OCI-LY3 (cell line): ENCODE data around the gene WWC1.
A peak's percentile ranks its signal among the peaks of the same experiment; 100 is the strongest.

Experiments
- H2AFZ ChIP-seq: fragments of 200-600, 300-600 bp; shearing (Covaris generic); 2 replicates; pipeline ENCODE4 v1.6.0; 2014; ENCODE audit warnings: antibody characterized with exemption, low read depth, low read length
- H3K27ac ChIP-seq: fragments of 200-600, 300-600 bp; sonication (generic); 2 replicates; pipeline ENCODE4 v1.5.1; 2014; ENCODE audit warnings: mild to moderate bottlenecking, low read length, moderate library complexity, mixed read lengths
- H3K27me3 ChIP-seq: fragments of 200-600, 300-600 bp; sonication (generic); 2 replicates; pipeline ENCODE4 v1.6.1; 2014; ENCODE audit warnings: low read depth, low read length, mixed read lengths
- H3K36me3 ChIP-seq: fragments of 200-600, 300-600 bp; sonication (generic); replicated peaks from 2 replicates; pipeline ENCODE3; 2014; ENCODE audit warnings: low read depth, low read length, mixed read lengths
- H3K4me1 ChIP-seq: fragments of 300-600, 200-600 bp; sonication (generic); 2 replicates; pipeline ENCODE4 v1.6.1; 2014; ENCODE audit warnings: low read length, mixed read lengths
- H3K4me2 ChIP-seq: fragments of 200-600, 300-600 bp; sonication (generic); 2 replicates; pipeline ENCODE4 v1.6.1; 2014; ENCODE audit warnings: low read length, mixed read lengths
- H3K4me3 ChIP-seq: fragments of 300-600, 200-600 bp; sonication (generic); 2 replicates; pipeline ENCODE4 v1.5.1; 2014; ENCODE audit warnings: antibody characterized with exemption, mild to moderate bottlenecking, low read length, moderate library complexity
- H3K79me2 ChIP-seq: fragments of 300-600, 200-600 bp; shearing (Covaris generic); 2 replicates; pipeline ENCODE4 v1.6.1; 2014; ENCODE audit warnings: mild to moderate bottlenecking, low read length, mixed read lengths
- H3K9ac ChIP-seq: fragments of 300-600, 200-600 bp; shearing (Covaris generic); 2 replicates; pipeline ENCODE4 v1.6.0; 2014; ENCODE audit warnings: mild to moderate bottlenecking, low read length, moderate library complexity
- H3K9me3 ChIP-seq: fragments of 200-600, 300-600 bp; shearing (Covaris generic); 2 replicates; pipeline ENCODE4 v1.6.1; 2014; ENCODE audit warnings: low read length, mixed read lengths; ENCODE audit not compliant: insufficient read depth
- H4K20me1 ChIP-seq: fragments of 200-600, 300-600 bp; sonication (generic); 2 replicates; pipeline ENCODE4 v1.6.1; 2016; ENCODE audit warnings: low read length, mixed read lengths; ENCODE audit not compliant: insufficient read depth
- CTCF ChIP-seq: fragments of 200-600, 300-600 bp; sonication (generic); IDR thresholded peaks from 2 replicates; pipeline ENCODE4 v1.5.1; 2014; ENCODE audit warnings: antibody characterized with exemption, low read length, low read depth
- EZH2phosphoT487 ChIP-seq: fragments of 200-600 bp; shearing (Covaris generic); IDR thresholded peaks from 2 replicates; pipeline ENCODE4 v1.6.1; 2018; ENCODE audit warnings: antibody characterized with exemption, mixed run types, low read depth

Gene WWC1

GRCh38 chr5:168287362-168287761 is 4.1 kb upstream of the WWC1 start:
- Histone ChIP-seq H4K20me1 (no peaks in the 10 kb centered on the region), H2AFZ (0 out of 2 replicates have a peak overlapping the region, but pooled peaks have one; percentile 44), H3K9ac (no peak overlapping the region), H3K4me2 (peak overlapping the region; percentile 48), H3K27me3 (no peaks in the 10 kb centered on the region; the same call in 1 of the 2 replicates), H3K9me3 (peaks cover 23% of the 10 kb centered on the region; the same call in 1 of the 2 replicates), H3K36me3 (peaks cover 10% of the 10 kb centered on the region), H3K4me1 (peaks cover 51% of the 10 kb centered on the region), H3K4me3 (peak overlapping the region; percentile 37; the same call in 1 of the 2 replicates), H3K27ac (peak overlapping the region; percentile 32), H3K79me2 (peaks cover 2% of the 10 kb centered on the region; the same call in 1 of the 2 replicates)
- no peak for TF ChIP-seq CTCF
- no peak for TF ChIP-seq EZH2phosphoT487

- Histone ChIP-seq H4K20me1 (0 out of 2 replicates have a peak, but pooled peaks cover 6% of the 10 kb centered on the region), H3K4me2 (peak overlapping the region; percentile 48), H3K4me3 (no peak overlapping the region), H2AFZ (no peak overlapping the region), H3K27me3 (no peaks in the 10 kb centered on the region; the same call in 1 of the 2 replicates), H3K36me3 (peaks cover 10% of the 10 kb centered on the region), H3K9ac (no peak overlapping the region; the same call in 1 of the 2 replicates), H3K4me1 (peaks cover 59% of the 10 kb centered on the region), H3K27ac (peak overlapping the region; percentile 22; the same call in 1 of the 2 replicates), H3K79me2 (peaks cover 14% of the 10 kb centered on the region), H3K9me3 (peaks cover 23% of the 10 kb centered on the region; the same call in 1 of the 2 replicates)
- TF ChIP-seq EZH2phosphoT487 (no peak), CTCF (no peak)
These were observed 2.8 kb upstream of the WWC1 start for GRCh38 chr5:168288349-168289245.

GRCh38 chr5:168290902-168291341 is 523 bp upstream of the WWC1 start:
- peak overlapping the region; percentile 61 for H3K9ac ChIP-seq
- H3K27ac ChIP-seq, result peak overlapping the region; percentile 25; the same call in 1 of the 2 replicates
- peaks cover 29% of the 10 kb centered on the region for H3K79me2 ChIP-seq
- peaks cover 7% of the 10 kb centered on the region; the same call in 1 of the 2 replicates for H3K9me3 ChIP-seq
- peaks cover 59% of the 10 kb centered on the region for H3K4me1 ChIP-seq
- no peaks in the 10 kb centered on the region; the same call in 1 of the 2 replicates for H3K27me3 ChIP-seq
- TF ChIP-seq CTCF, result no peak
- no peak for TF ChIP-seq EZH2phosphoT487
- H3K36me3 ChIP-seq, result peaks cover 3% of the 10 kb centered on the region
- H3K4me2 ChIP-seq, result peak overlapping the region; percentile 83
- H2AFZ ChIP-seq, result peak overlapping the region; percentile 26; the same call in 1 of the 2 replicates
- peak overlapping the region; percentile 90 for H3K4me3 ChIP-seq
- 0 out of 2 replicates have a peak, but pooled peaks cover 6% of the 10 kb centered on the region for H4K20me1 ChIP-seq
